Measurements from ENCODE around the gene PON3.
"Not testable (repeated sequence)": the region's sequence is repeated elsewhere in the genome, so short reads cannot be mapped to it uniquely, and the experiment has no call there.

Gene PON3

DNA sequence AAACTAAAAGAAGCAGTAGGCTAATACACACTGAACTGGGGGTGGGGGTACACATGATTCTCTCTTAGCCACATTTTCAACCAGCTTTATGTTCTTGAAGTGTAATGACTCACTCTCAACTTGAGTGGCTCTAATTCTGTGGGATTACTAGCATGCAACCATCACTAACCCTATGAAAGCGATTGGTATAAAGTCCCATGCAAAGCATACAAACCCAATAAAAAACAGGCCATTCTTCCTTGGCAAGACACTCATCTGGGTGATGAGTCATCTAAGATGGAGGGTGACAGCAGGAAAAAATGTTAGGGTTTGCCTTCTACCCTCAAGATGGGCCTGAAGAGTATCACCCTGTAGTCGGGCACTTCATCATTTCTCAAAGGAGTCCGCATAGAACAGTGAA lies 14.9 kb upstream of the PON3 start:
- no peak for DNase-seq

DNA sequence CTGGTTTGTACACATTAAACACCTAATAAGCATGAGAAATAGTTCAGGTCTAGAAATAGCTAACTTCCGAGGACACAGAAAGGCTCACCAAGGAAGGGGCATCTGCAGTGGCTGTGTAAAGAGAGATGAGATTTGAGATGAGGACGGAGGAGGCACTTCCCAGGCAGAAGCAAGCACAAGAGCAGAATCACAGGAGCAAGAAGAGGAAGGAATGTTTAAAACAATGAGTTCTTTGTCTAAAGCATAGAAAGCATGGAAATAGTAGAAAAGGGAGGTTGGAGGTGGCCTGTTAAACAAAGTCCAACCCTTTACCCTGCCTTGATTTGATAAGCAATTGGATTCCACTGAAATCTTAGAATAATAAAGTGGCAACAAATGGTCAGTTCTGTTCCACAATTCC lies 11.6 kb upstream of the PON3 start:
- DNase-seq: no peak

GRCh38 chr7:95405800-95406199 lies 9.6 kb upstream of the PON3 start:
- DNase-seq: no peak

DNA sequence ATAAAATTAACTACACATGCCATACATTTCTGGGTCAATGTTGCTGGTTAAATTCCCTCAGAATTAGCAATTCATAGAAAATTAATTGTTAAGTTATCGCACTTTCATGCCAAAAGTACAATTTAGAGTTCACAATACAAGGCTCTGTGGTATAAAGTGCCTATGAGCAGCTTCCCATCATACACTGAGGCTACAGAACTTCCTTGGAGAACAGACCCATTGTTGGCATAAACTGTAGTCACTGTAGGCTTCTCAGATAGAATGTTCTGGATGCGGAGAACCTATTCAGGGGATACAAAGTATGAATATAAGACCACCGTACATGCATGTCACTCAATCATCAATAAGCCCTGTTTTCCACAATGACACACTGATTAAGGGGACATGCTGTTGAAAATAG lies 9.0 kb upstream of the PON3 start:
- no peak for DNase-seq

DNA sequence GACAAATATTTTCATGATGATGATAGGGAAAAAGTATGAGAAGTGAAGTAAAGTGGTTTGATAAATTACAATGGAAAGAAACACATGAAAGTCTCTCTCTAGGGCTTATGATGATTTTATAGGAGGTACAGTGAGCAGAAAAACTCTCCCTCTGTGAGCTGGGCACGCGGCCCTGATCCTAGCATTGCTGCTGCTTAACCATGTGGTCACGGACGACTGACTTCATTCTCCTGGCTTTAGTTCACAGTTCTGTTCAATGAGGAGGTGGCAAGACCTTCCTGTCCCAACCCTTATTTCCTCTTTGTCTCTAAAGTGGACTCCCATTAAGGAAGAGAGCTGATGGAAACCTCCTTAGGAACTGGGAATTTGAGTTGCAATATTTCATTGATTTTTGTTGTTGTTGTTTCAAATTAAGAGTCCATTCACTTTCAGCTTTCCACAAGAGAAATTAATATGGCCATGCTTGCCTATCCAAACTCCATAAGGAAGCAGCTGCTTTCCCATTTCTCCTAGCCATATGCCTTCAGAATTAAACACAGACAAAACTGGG lies 8.2 kb upstream of the PON3 start:
- DNase-seq: peak; percentile 71

DNA sequence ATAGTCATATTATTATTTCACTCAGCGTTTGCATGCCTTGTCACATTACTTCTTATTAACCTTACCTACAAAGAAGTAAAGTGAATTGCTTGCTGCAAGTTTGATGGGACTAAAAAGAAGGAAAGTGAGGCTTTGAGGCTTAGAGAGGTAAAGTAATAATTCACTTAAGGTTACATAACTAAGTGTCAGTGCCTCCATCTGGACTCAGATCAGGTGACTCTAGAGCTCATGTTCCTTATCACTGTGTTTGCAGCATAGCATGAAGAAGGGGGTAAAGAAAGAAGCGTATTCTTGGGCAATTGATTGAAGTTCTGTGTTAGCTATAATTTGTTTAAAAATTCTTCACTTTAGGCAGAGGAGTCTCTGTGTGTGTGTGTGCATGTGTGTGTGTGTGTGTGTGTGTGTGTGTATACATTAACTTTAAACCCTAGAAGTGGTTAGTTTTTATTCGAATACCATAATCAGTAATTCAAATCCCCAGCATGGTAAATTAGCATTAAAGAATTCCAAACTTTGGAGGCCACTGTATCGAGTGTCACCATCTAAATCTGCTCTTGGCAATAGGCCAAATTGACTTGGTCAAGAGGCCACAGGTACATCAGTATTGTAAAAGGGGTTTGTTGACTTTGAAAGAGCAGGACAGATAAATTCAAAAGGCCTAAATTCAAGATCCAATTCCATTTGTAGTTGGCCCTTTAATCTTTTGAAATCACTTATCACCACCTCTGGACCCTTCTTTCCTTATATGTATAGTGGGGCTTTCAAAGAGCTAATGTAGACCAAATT lies 2.2 kb upstream of the PON3 start:
- no peak for DNase-seq

DNA sequence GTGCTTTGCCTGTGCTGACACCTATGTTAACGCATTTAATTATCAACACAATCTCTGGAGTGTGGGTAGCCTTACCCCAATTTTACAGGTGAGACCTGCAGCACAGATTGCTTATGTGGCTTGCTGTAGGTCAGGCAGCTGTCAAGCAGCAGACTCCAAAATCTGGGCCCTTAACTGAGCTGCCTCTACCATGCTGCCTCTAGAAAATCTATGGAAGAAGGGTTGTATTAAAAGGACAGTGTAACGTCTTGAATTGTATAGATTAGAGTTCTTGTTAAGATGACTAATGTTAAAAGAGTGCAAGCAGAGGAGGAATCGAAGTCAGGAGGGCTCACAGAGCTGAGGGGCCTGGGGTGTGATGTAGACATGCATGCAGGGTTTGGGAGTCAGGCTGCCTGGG lies 1.2 kb upstream of the PON3 start:
- DNase-seq: no peak

DNA sequence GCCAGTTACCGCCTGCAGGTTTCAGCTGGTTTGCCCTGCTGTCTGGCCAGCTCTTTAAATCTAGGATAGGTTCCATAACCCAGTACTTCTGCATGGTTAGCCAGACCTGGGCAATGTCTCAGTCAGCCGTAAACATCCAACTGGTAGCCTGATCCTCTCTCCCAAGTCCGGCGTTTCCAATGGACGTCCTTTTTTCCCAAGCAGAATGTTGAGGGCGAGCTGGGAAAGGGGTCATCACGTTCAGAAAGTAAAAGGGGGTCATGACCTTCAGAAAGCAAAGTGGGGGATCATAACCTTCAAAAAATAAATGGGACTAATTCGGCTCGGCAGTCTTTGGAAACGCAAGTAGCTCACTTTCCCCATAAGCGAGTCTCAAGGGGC lies 430 bp downstream of the PON3 start:
- DNase-seq: no peak

GRCh38 chr7:95394370-95394769 lies 1.8 kb downstream of the PON3 start:
- no peak for DNase-seq

GRCh38 chr7:95391761-95392160 lies 4.4 kb downstream of the PON3 start:
- no peak for DNase-seq

DNA sequence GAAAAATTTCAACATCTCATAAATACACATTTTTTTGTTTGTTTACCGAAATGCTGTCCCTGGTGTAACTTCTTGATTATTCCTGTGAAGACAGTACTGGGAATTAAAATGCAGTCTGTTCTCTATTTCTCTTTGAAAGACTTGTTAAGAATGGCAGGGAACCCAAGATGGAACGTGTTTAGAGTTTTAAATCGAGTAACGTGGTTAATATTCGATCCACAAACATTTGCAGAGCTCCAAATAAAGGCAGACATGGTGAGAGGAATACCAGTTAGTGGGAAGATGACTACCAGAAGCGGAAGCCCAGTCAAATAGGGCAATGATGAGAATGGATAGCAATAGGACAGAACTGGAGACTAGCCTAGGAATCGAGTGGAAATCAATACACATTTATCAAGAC lies 6.7 kb downstream of the PON3 start:
- DNase-seq: no peak

DNA sequence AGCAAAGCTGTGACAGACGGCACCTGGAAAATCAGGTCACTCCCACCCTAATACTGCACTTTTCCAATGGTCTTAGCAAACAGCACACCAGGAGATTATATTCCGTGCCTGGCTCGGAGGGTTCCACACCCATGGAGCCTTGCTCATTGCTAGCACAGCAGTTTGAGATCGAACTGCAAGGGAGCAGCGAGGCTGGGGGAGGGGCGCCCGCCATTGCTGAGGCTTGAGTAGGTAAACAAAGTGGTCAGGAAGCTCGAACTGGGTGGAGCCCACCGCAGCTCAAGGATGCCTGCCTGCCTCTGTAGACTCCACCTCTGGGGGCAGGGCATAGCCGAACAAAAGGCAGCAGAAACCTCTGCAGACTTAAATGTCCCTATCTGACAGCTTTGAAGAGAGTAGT lies 16.7 kb downstream of the PON3 start:
- not testable (repeated sequence) for DNase-seq

GRCh38 chr7:95376632-95377400 lies 19.4 kb downstream of the PON3 start:
- DNase-seq: no peak

GRCh38 chr7:95375591-95376257 lies 20.5 kb downstream of the PON3 start:
- no peak for DNase-seq

GRCh38 chr7:95373323-95373722 lies 22.9 kb downstream of the PON3 start:
- DNase-seq: no peak

GRCh38 chr7:95368235-95368634 lies 27.9 kb downstream of the PON3 start:
- DNase-seq: no peak

DNA sequence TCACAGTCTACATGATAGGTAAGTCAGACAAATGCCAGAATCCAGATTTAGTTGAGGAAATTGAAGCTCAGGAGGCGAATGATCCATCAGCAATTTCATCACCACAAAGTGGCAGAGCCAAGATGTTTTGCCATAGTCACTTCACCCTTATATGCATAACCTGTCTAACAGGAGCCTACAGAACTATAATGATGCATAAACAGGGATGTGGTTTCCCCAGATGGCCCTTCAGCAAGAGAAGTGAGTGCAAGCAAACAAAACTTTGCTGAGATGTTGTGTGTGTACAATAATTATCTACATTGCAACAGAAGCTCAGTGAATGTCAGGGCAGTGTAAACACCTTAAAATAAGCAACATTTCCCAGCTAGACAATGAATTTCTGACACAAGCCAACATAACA lies 28.6 kb downstream of the PON3 start:
- DNase-seq: no peak

DNA sequence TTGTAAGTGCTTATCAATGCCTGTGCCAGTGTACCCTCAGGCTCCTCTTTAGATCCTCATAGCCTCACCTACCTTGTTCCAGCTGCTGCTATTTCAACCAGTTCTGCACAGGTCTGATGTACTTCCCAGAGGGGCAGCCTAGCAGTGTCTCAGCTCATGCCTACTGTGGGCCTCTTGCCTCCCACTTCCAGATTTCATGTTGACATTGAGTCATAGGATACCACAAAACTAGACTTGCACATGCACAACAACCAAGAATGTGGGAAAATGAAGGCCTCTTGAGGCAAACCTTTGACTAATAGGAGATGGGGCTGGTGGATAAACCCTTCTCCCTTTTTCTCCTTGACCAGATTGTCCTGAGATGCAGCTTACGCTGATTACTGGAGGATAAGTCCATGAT lies 31.0 kb downstream of the PON3 start:
- DNase-seq: no peak

- no peak for DNase-seq
These were observed 38.6 kb downstream of the PON3 start for GRCh38 chr7:95357623-95358022.

DNA sequence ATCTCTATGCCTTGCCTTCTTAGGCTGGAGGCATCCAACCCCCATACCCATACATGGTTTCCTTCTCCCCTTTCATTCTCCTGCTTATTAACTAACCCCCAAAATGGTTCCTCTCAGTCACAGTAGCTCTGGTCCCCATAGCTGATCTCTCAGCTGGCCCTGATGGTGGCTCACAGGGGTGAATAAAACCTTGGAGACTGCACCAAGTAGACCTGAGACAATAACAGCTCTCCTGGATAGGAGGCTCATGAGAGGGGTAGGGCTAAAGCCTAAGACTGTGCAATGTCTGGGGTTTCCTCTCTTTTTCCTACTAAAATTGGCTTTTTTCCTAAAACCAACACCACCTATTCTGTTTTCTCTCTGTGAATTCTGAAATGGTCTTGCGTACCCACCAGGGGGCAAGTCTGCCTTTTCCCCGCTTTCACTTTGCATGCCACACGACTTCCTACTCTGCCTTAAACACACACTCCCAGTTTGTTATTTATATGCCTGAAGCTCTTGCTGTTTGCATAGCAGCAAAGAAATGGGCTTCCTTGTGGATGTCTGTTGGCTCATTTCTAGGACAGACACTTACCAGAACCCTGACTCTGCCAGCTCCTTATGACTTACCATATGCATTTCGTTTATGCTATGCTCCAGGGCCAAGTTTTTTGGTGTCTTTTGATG lies 53.4 kb downstream of the PON3 start:
- no peak for DNase-seq

DNA sequence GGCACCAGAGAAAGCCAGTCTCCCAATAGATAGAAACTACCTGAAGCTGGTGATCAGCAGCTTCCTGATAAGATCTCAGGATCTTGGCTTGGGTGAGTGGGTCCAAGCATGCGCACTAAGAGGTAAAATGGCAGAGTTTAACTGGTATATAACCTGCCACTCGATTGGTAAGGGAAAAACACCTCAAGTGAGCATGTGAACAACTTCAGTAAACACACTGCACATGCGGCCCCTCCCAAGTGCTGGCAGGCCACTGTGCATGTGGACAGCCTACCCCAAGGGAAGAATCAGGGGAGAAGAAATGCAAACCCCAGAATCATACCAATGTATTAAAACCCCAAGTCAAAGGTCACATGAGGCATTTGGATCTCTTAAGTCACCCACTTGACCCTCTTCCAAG lies 54.1 kb downstream of the PON3 start:
- DNase-seq: no peak

GRCh38 chr7:95340491-95340890 lies 55.7 kb downstream of the PON3 start:
- DNase-seq: no peak

GRCh38 chr7:95338832-95339231 lies 57.3 kb downstream of the PON3 start:
- DNase-seq: no peak
